Endodermal cell (in vitro differentiated cells): Measurements from ENCODE around the gene METTL23. TPM values are rescaled to one million over a fixed set of nuclear protein-coding genes. Genes with fewer than 3 reads are reported as not detected.
"Not testable (repeated sequence)": the region's sequence is repeated elsewhere in the genome, so short reads cannot be mapped to it uniquely, and the experiment has no call there.

Experiments used
- DNase-seq: peaks from one replicate; pipeline ENCODE4 v3.0.0-alpha.2; 2017
- H3K27ac ChIP-seq: 2 replicates; pipeline ENCODE4 v1.5.1; 2013; ENCODE audit warnings: mild to moderate bottlenecking, low read depth, low read length, moderate library complexity
- H3K27me3 ChIP-seq: 2 replicates; pipeline ENCODE4 v1.6.1; 2013; ENCODE audit warnings: mild to moderate bottlenecking, low read length, moderate library complexity; ENCODE audit not compliant: insufficient read depth, control insufficient read depth, poor library complexity, severe bottlenecking
- H3K36me3 ChIP-seq: 2 replicates; pipeline ENCODE4 v1.7.0; 2013; ENCODE audit warnings: mild to moderate bottlenecking, low read length, moderate library complexity; ENCODE audit not compliant: control insufficient read depth, insufficient read depth
- H3K4me1 ChIP-seq: one replicate; pipeline ENCODE4 v1.7.0; 2013; ENCODE audit warnings: low read length; ENCODE audit not compliant: control insufficient read depth, insufficient read depth
- H3K4me3 ChIP-seq: 2 replicates; pipeline ENCODE4 v1.5.1; 2013; ENCODE audit warnings: mild to moderate bottlenecking, low read length, moderate library complexity
- H3K9ac ChIP-seq: 2 replicates; pipeline ENCODE4 v1.6.1; 2013; ENCODE audit warnings: mild to moderate bottlenecking, low read length, moderate library complexity; ENCODE audit not compliant: poor library complexity, severe bottlenecking; ENCODE audit errors: extremely low read depth
- H3K9me3 ChIP-seq: 2 replicates; pipeline ENCODE4 v1.6.1; 2013; ENCODE audit warnings: mild to moderate bottlenecking, low read length, moderate library complexity; ENCODE audit not compliant: control insufficient read depth
- H3K27ac Mint-ChIP-seq: 2 replicates; pipeline ENCODE4 v1.8.0; 2020; ENCODE audit warnings: mixed read lengths
- H3K27me3 Mint-ChIP-seq: 2 replicates; pipeline ENCODE4 v1.8.0; 2021; ENCODE audit warnings: mild to moderate bottlenecking, mixed read lengths; ENCODE audit not compliant: insufficient read depth
- H3K36me3 Mint-ChIP-seq: 2 replicates; pipeline ENCODE4 v1.8.0; 2020; ENCODE audit warnings: low read depth, mixed read lengths
- H3K4me1 Mint-ChIP-seq: 2 replicates; pipeline ENCODE4 v1.8.0; 2020; ENCODE audit warnings: mixed read lengths
- H3K4me3 Mint-ChIP-seq: 2 replicates; pipeline ENCODE4 v1.8.0; 2020; ENCODE audit warnings: mild to moderate bottlenecking, moderate library complexity, mixed read lengths
- H3K9me3 Mint-ChIP-seq: 2 replicates; pipeline ENCODE4 v1.8.0; 2020; ENCODE audit warnings: mild to moderate bottlenecking, mixed read lengths
- CTCF ChIP-seq: fragments of 200-600 bp; sonication (generic); conservative IDR thresholded peaks from 2 replicates; pipeline ENCODE4 v1.5.0; 2021; ENCODE audit warnings: antibody characterized with exemption, mild to moderate bottlenecking
- WGBS, 2 experiments: methylation state at CpG; one replicate each; pipeline versions ENCODE4 v1.1.5 to v1.1.7; 2013; ENCODE audit warnings: missing lambda C conversion rate in 2 of 2, mixed read lengths in 1 of 2; ENCODE audit not compliant: insufficient coverage in 1 of 2, insufficient read length in 1 of 2; 5-methylcytosine and 5-hydroxymethylcytosine counted together
- total RNA-seq, 2 donors: library from RNA; stranded (reverse); fragmentation: NEBNext Ultra II Directional in 1 of 2; extraction: Animal tissue kit (Norgen Biotek cat#: 25700) in 1 of 2; gene quantifications; 2 replicates in 1 of 2; 3 replicates in 1 of 2; pipeline ENCODE4 v1.2.1, GENCODE V29; 2021

Gene METTL23
- total RNA-seq, 2 donors from 2014 or later = 31.3 to 39.9 TPM

DNA sequence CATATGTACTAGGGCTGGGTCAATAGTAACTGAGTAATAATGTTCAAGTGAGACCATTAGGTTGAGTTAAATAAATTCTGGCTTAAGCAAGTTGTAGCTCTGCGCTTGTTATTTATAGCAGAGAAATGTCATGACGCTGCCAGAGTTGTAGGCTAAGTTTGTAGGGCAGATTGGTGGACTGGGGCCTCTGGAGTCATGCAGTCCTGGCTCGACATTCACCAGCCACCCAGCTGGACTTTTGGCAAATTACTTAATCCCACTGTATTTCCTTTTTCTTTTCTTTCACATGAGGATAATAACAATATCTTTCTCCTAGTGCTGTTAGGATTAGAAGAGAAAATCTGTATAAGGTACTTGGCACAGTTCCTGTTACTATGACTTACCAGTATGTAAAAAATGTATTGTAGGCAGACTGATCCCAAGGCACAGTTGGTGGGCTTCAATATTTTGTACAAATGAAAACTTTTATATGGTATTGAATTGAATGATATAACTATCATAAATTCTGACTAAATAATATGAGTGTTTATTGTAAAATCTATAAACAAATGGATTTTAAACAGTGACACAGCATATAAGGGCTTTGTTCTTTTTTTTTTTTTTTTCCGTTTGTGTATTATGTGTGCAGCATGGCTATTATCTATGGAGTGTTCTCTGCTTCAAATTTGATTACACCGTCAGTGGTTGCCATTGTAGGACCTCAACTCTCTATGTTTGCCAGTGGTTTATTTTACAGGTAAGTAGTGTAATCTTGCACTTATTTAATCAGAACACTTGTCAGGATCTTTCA lies 13.9 kb downstream of the METTL23 start:
- peaks cover 14% of the 10 kb centered on the region for H3K4me1 Mint-ChIP-seq
- no peak overlapping the region for H3K27ac ChIP-seq
- H3K36me3 ChIP-seq = peaks cover 47% of the 10 kb centered on the region
- peaks cover 8% of the 10 kb centered on the region for H3K9me3 ChIP-seq
- H3K9me3 Mint-ChIP-seq = no peaks in the 10 kb centered on the region
- no peak overlapping the region for H3K4me3 Mint-ChIP-seq
- peaks cover 3% of the 10 kb centered on the region for H3K4me1 ChIP-seq
- peaks cover 43% of the 10 kb centered on the region for H3K36me3 Mint-ChIP-seq
- no peak for DNase-seq
- no peak overlapping the region for H3K27ac Mint-ChIP-seq
- TF ChIP-seq CTCF = no peak
- H3K27me3 Mint-ChIP-seq = no peaks in the 10 kb centered on the region
- no peaks in the 10 kb centered on the region for H3K27me3 ChIP-seq
- H3K4me3 ChIP-seq = peak overlapping the region; percentile 50
- no peak overlapping the region for H3K9ac ChIP-seq
- WGBS, 2 experiments = 86 to 90% methylated on average over 3 to 5 of the region's 5 CpGs

DNA sequence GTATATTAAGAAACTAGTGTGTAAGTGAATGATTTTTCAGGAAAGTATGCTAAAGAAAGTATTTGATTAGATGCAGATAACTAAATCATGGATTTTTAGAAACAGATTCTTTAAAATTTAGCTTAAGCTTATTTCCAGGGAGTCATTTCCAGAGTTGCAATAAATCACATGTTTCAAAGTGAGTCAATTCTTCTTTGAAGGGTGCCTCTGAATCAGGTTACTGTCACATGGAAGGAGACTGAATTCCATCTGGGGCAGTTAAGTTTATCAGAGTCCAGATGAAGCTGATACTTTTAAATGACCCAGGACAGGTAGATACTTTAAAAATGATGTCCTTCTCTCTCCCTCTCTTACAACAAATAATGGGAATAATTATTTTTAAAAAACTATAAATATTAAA lies 16.3 kb downstream of the METTL23 start:
- no peaks in the 10 kb centered on the region for H3K27me3 ChIP-seq
- H3K36me3 ChIP-seq = peaks cover 54% of the 10 kb centered on the region
- Mint-ChIP-seq H3K27me3 (no peaks in the 10 kb centered on the region), H3K4me1 (peaks cover 14% of the 10 kb centered on the region), H3K36me3 (peaks cover 52% of the 10 kb centered on the region), H3K4me3 (no peak overlapping the region), H3K27ac (no peak overlapping the region), H3K9me3 (no peaks in the 10 kb centered on the region)
- no peak overlapping the region for H3K4me3 ChIP-seq
- no peak overlapping the region for H3K27ac ChIP-seq
- H3K9me3 ChIP-seq = peaks cover 20% of the 10 kb centered on the region
- TF ChIP-seq CTCF = no peak
- H3K9ac ChIP-seq = no peak overlapping the region
- no peak for DNase-seq
- peaks cover 3% of the 10 kb centered on the region for H3K4me1 ChIP-seq

- H3K27ac ChIP-seq = no peak overlapping the region
- no peak for DNase-seq
- no peak for TF ChIP-seq CTCF
- no peak overlapping the region for H3K4me3 ChIP-seq
- Mint-ChIP-seq H3K4me1 (no peaks in the 10 kb centered on the region), H3K27me3 (no peaks in the 10 kb centered on the region), H3K9me3 (no peaks in the 10 kb centered on the region), H3K4me3 (no peak overlapping the region), H3K27ac (no peak overlapping the region), H3K36me3 (peaks cover 65% of the 10 kb centered on the region)
- H3K27me3 ChIP-seq = no peaks in the 10 kb centered on the region
- no peaks in the 10 kb centered on the region for H3K4me1 ChIP-seq
- peaks cover 20% of the 10 kb centered on the region for H3K9me3 ChIP-seq
- WGBS, 2 experiments = 84 to 100% methylated on average over 2 of the region's 2 CpGs
- H3K36me3 ChIP-seq = peaks cover 64% of the 10 kb centered on the region
- H3K9ac ChIP-seq = no peak overlapping the region
Observed at GRCh38 chr17:76744747-76745146, 18.1 kb downstream of the METTL23 start.

- H3K4me1 Mint-ChIP-seq, H3K9me3 Mint-ChIP-seq, H3K4me3 ChIP-seq, H3K27ac Mint-ChIP-seq, H3K9ac ChIP-seq, DNase-seq, H3K4me1 ChIP-seq, H3K27me3 Mint-ChIP-seq, H3K27me3 ChIP-seq, H3K4me3 Mint-ChIP-seq, H3K27ac ChIP-seq: not testable (repeated sequence)
- H3K9me3 ChIP-seq = peaks cover 20% of the 10 kb centered on the region
- WGBS, 2 experiments = 91 to 93% methylated on average over 3 to 6 of the region's 6 CpGs
- H3K36me3 Mint-ChIP-seq = peaks cover 68% of the 10 kb centered on the region
- peaks cover 66% of the 10 kb centered on the region for H3K36me3 ChIP-seq
Observed at GRCh38 chr17:76745785-76746184, 19.1 kb downstream of the METTL23 start.
